Thyroid gland (tissue), 4 donors: ENCODE data around the gene ADCK1. TPM values are rescaled to one million over a fixed set of nuclear protein-coding genes. Genes with fewer than 3 reads are reported as not detected.
"Not testable (repeated sequence)": the region's sequence is repeated elsewhere in the genome, so short reads cannot be mapped to it uniquely, and the experiment has no call there.

ENCODE experiments used
- DNase-seq, 2 donors: peaks; one replicate each; pipeline ENCODE4 v3.0.0-alpha.2; 2019
- H3K27ac ChIP-seq, 3 donors: fragments of 200-600 bp; sonication (generic); 1 replicate in 2 of 3; 2 replicates in 1 of 3; pipeline ENCODE4 v1.5.1; 2016 to 2019; ENCODE audit warnings: mild to moderate bottlenecking in 1 of 3, moderate library complexity in 1 of 3
- H3K27me3 ChIP-seq: fragments of 200-600 bp; sonication (generic); one replicate; pipeline ENCODE4 v1.5.1; 2019
- H3K36me3 ChIP-seq, 2 donors: fragments of 200-600 bp; sonication (generic); one replicate each; pipeline ENCODE4 v1.5.1; 2016 to 2019
- H3K4me1 ChIP-seq, 2 donors: fragments of 200-600 bp; sonication (generic); one replicate each; pipeline ENCODE4 v1.5.1; 2017 to 2019
- H3K4me3 ChIP-seq, 3 donors: fragments of 200-600 bp; sonication (generic); replicated peaks in 1 of 3; 1 replicate in 2 of 3; 2 replicates in 1 of 3; pipeline ENCODE4 v1.5.1; 2016; ENCODE audit warnings: mild to moderate bottlenecking in 1 of 3
- H3K9me3 ChIP-seq: fragments of 200-600 bp; sonication (generic); one replicate; pipeline ENCODE4 v1.5.1; 2017
- CTCF ChIP-seq, 6 experiments: fragments of 200-600 bp in 3 of 6; fragments of 450-650 bp in 3 of 6; sonication (generic) in 3 of 6; IDR thresholded peaks; one replicate each; pipeline ENCODE4 v1.5.1; 2016 to 2019; ENCODE audit warnings: antibody characterized with exemption in 6 of 6, mild to moderate bottlenecking in 2 of 6, inconsistent platforms in 1 of 6, moderate library complexity in 1 of 6
- POLR2A ChIP-seq, 2 donors: fragments of 450-650 bp; IDR thresholded peaks; one replicate each; pipeline ENCODE4 v1.6.1; 2017; ENCODE audit warnings: antibody characterized with exemption in 2 of 2, mild to moderate bottlenecking in 2 of 2, moderate library complexity in 1 of 2
- WGBS, 2 donors: methylation state at CpG; one replicate each; pipeline ENCODE4 v1.1.5; 2017; 5-methylcytosine and 5-hydroxymethylcytosine counted together
- intact Hi-C: fragments of 100-400 bp; cut with DNase I; formaldehyde crosslinking; loops from one replicate; pipeline ENCODE4 v1.15.1; 2023
- total RNA-seq, 4 donors: library from RNA; depleted of rRNA; stranded (reverse); fragments of >200 nt; gene quantifications; one replicate each; pipeline ENCODE4 v1.2.3, GENCODE V29; 2016

The ADCK1 gene
- total RNA-seq, 4 donors from 2014 or later, result 4.0 to 13.5 (median 12.1) TPM

- no peaks in the 10 kb centered on the region for H3K9me3 ChIP-seq
- no peak for DNase-seq
- intact Hi-C loops, result no loop called here
- TF ChIP-seq POLR2A (IDR thresholded peaks at IDR 0.05), result no peak
- no peak for TF ChIP-seq CTCF (IDR thresholded peaks at IDR 0.05)
- H3K27ac ChIP-seq, result no peak overlapping the region
- WGBS, 2 donors, result 93 to 98% methylated on average over 2 of the region's 2 CpGs
- H3K4me3 ChIP-seq, result no peak overlapping the region
- no peaks in the 10 kb centered on the region for H3K27me3 ChIP-seq
- no peaks in the 10 kb centered on the region for H3K4me1 ChIP-seq
- H3K36me3 ChIP-seq, result no peaks in the 10 kb centered on the region
Observed at GRCh38 chr14:77911356-77911755, 111.4 kb downstream of the ADCK1 start.

GRCh38 chr14:77912754-77913556 lies 113.0 kb downstream of the ADCK1 start:
- Histone ChIP-seq H3K4me1 (no peaks in the 10 kb centered on the region), H3K4me3 (no peak overlapping the region), H3K27ac (no peak overlapping the region), H3K9me3 (no peaks in the 10 kb centered on the region), H3K36me3 (no peaks in the 10 kb centered on the region), H3K27me3 (no peaks in the 10 kb centered on the region)
- intact Hi-C loops, result no loop called here
- 80 to 82% methylated on average over 10 of the region's 10 CpGs for WGBS, 2 donors
- TF ChIP-seq POLR2A (IDR thresholded peaks at IDR 0.05), result no peak
- no peak for TF ChIP-seq CTCF (IDR thresholded peaks at IDR 0.05)
- no peak for DNase-seq

- H3K27me3 ChIP-seq, result no peaks in the 10 kb centered on the region
- intact Hi-C loops, result no loop called here
- no peak for DNase-seq
- TF ChIP-seq POLR2A (IDR thresholded peaks at IDR 0.05) (no peak), CTCF (IDR thresholded peaks at IDR 0.05) (no peak)
- WGBS, 2 donors, result 92 to 93% methylated on average over 4 of the region's 4 CpGs
- peaks cover 0 to 4% of the 10 kb centered on the region in 2 donors for H3K4me1 ChIP-seq
- no peak overlapping the region for H3K4me3 ChIP-seq
- no peaks in the 10 kb centered on the region for H3K36me3 ChIP-seq
- no peak overlapping the region for H3K27ac ChIP-seq
- H3K9me3 ChIP-seq, result no peaks in the 10 kb centered on the region
Observed at GRCh38 chr14:77914073-77914721, 114.3 kb downstream of the ADCK1 start.

- H3K9me3 ChIP-seq, intact Hi-C loops, H3K4me1 ChIP-seq, H3K27me3 ChIP-seq, H3K27ac ChIP-seq, H3K4me3 ChIP-seq, H3K36me3 ChIP-seq, DNase-seq: not testable (repeated sequence)
- WGBS, 2 donors, result 88 to 91% methylated on average over 2 of the region's 2 CpGs
Observed at GRCh38 chr14:77915390-77915789, 115.5 kb downstream of the ADCK1 start.

GRCh38 chr14:77917491-77918201 lies 117.7 kb downstream of the ADCK1 start:
- Histone ChIP-seq H3K4me3 (no peak overlapping the region), H3K27me3 (no peaks in the 10 kb centered on the region), H3K36me3 (no peaks in the 10 kb centered on the region), H3K27ac (no peak overlapping the region), H3K9me3 (no peaks in the 10 kb centered on the region), H3K4me1 (peaks cover 0 to 4% of the 10 kb centered on the region in 2 donors)
- 86 to 87% methylated on average over 7 of the region's 7 CpGs for WGBS, 2 donors
- DNase-seq, result no peak
- TF ChIP-seq CTCF (IDR thresholded peaks at IDR 0.05) (no peak), POLR2A (IDR thresholded peaks at IDR 0.05) (no peak)
- intact Hi-C loops, result no loop called here
